Measurements from ENCODE around the gene HCFC1. TPM values are rescaled to one million over a fixed set of nuclear protein-coding genes. Genes with fewer than 3 reads are reported as not detected.
A peak's percentile ranks its signal among the peaks of the same experiment; 100 is the strongest.

The HCFC1 gene
- total and polyA plus RNA-seq, 9 of the 15 experiments (the other 6 are each of a cell fraction or from before 2014, with no cell fraction given) = 2.8 to 133 (median 17.1) TPM

GRCh38 chrX:153934762-153935325 lies 36.8 kb downstream of the HCFC1 start, which contains the start of gene NAA10 (continued):
- peak; percentile 70; the same call in 1 of the 2 replicates for TF ChIP-seq PHF8 (IDR thresholded peaks at IDR 0.05; ENCODE audit: borderline replicate concordance, low read length)

- intact Hi-C loops (cut with micrococcal nuclease) = no loop called here
- peaks cover 18 to 39% of the 10 kb centered on the region in 2 experiments; a peak in 4 of 5 replicates for H3K4me1 ChIP-seq (replicated peaks in 1 of 2; ENCODE audit: control insufficient read depth in 2 of 2, insufficient read depth in 2 of 2, low read length in 2 of 2)
- in situ Hi-C loops (cut with MboI) = no loop called here
- no TSS peak for BruUV-seq (replicated peaks)
- 0% methylated on average over 3 of the region's 33 CpGs for WGBS (ENCODE audit: insufficient coverage, low coverage, missing lambda C conversion rate)
- no peaks in the 10 kb centered on the region for H4K20me1 ChIP-seq (replicated peaks; ENCODE audit: control insufficient read depth, insufficient read depth, low read length)
- H3K79me2 ChIP-seq (ENCODE audit: control insufficient read depth, insufficient read depth, low read length) = peaks cover 32% of the 10 kb centered on the region
- H3K9me3 ChIP-seq (replicated peaks; ENCODE audit: control insufficient read depth, insufficient read depth, low read depth, low read length) = no peaks in the 10 kb centered on the region
- no peaks in the 10 kb centered on the region for H3K27me3 ChIP-seq (ENCODE audit: control insufficient read depth in 2 of 2, insufficient read depth in 2 of 2, low read length in 2 of 2)
- ATAC-seq = peak; percentile 33
- H3K4me3 ChIP-seq = peak overlapping the region; percentile 97
- H2AFZ ChIP-seq (ENCODE audit: low read depth, low read length) = no peak overlapping the region
- TF ChIP-seq RBBP5 (IDR thresholded peaks at IDR 0.05; ENCODE audit: borderline replicate concordance, insufficient read depth, low read length, poor library complexity, severe bottlenecking) = peak; percentile 32
- peak; percentile 5; the same call in 1 of the 2 replicates for TF ChIP-seq ZBTB7A (IDR thresholded peaks at IDR 0.05; ENCODE audit: borderline replicate concordance, control insufficient read depth, low read depth, low read length)
- no peak for TF ChIP-seq COPS2 (conservative IDR thresholded peaks at IDR 0.05)
- TF ChIP-seq TFAP4 (CRISPR knock-in tag; IDR thresholded peaks at IDR 0.05; ENCODE audit: borderline replicate concordance) = peak; percentile 33; the same call in 1 of the 2 replicates
- TF ChIP-seq TCF7L2 (IDR thresholded peaks at IDR 0.05; ENCODE audit: low read depth, low read length) = no peak
- no peak for TF ChIP-seq ZBTB1 (CRISPR knock-in tag; IDR thresholded peaks at IDR 0.05; ENCODE audit: borderline replicate concordance, low read depth)
- TF ChIP-seq KDM5B (IDR thresholded peaks at IDR 0.05; ENCODE audit: insufficient replicate concordance, low read depth, low read length) = peak; percentile 25
- no peak for TF ChIP-seq MAZ (CRISPR knock-in tag; conservative IDR thresholded peaks at IDR 0.05 in 1 of 2, IDR thresholded peaks at IDR 0.05 in 1 of 2)
- TF ChIP-seq MXD1 (CRISPR knock-in tag; IDR thresholded peaks at IDR 0.05; ENCODE audit: borderline replicate concordance, poor library complexity, severe bottlenecking) = no peak
- peak; percentile 53 for TF ChIP-seq SAP30 (IDR thresholded peaks at IDR 0.05; ENCODE audit: borderline replicate concordance, insufficient read depth, low read depth, low read length, poor library complexity, severe bottlenecking)
- H3K4me2 ChIP-seq (ENCODE audit: insufficient read depth, low read length) = peak overlapping the region; percentile 97
- no peaks in the 10 kb centered on the region for H3K9me1 ChIP-seq (ENCODE audit: control insufficient read depth, insufficient read depth, low read length)
- ChIA-PET CTCF (ENCODE audit: low intra/inter-chr PET ratio) (no interaction called here), POLR2A (interaction anchor here (0.6 to 2.0 kb wide), 4 partner anchors 9 to 407 kb away, joined by 3 to 12 read pairs (median 4); partner anchors contain the start of gene RENBP)
- no peak for DNase-seq (ENCODE audit: extremely low read depth in 1 of 4, low spot score in 3 of 4)
- H3K9ac ChIP-seq (ENCODE audit: insufficient read depth in 1 of 2, low read depth in 2 of 2, low read length in 2 of 2) = peak overlapping the region; percentile 86 to 99
- peak; percentile 26 for FAIRE-seq
- H3K27ac ChIP-seq (ENCODE audit: extremely low read depth, low read depth, low read length) = peak overlapping the region; percentile 71
- peaks cover 45% of the 10 kb centered on the region for H3K36me3 ChIP-seq (ENCODE audit: control insufficient read depth, insufficient read depth, low read length)
Observed at GRCh38 chrX:153934148-153934761, 37.4 kb downstream of the HCFC1 start.
